Activated gamma-delta T cell (primary cell): Measurements from ENCODE around the gene SLC6A11.

Source experiments
- DNase-seq: peaks from one replicate; lab custom pipeline; 2025; lab: John Stamatoyannopoulos, UW

SLC6A11 gene

GRCh38 chr3:10930666-10931040 is 114.6 kb downstream of the SLC6A11 start:
- no peak for DNase-seq

DNA sequence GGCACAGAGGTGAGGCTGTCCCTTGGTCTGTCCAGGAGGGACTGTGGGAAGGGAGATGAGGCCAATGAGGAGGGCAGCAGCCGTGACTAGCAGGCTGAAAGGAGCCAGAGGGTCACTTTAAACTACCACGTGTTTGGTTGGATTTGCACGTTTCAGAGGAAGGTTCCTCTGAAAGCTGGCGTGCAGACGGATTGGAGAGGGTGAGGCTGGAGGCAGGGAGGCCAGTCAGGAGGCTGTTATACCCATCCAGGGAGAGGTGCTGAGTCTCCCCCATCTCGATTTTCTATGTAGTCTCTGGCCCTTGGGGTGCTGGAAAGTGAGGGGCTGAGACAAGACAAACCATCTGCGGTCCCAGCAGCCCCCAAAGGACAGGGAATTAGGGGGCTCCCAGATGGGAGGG is 116.6 kb downstream of the SLC6A11 start:
- no peak for DNase-seq

DNA sequence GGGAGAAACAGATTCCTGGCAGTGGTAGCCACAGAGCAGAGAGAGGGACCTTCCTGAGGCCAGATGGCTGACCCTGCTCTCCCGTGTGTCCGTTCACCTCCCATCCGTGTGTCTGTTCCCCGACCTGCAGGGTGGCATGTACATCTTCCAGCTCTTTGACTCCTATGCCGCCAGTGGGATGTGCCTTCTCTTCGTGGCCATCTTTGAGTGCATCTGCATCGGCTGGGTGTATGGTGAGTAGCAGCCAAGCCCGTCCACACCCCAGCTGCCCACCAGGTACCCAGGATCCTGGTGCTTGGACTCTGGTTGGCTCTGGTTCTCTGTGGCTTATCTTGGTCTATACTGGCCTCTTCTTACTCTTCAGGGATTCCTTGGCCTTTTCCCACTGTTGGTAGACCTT is 117.0 kb downstream of the SLC6A11 start:
- DNase-seq: no peak

DNA sequence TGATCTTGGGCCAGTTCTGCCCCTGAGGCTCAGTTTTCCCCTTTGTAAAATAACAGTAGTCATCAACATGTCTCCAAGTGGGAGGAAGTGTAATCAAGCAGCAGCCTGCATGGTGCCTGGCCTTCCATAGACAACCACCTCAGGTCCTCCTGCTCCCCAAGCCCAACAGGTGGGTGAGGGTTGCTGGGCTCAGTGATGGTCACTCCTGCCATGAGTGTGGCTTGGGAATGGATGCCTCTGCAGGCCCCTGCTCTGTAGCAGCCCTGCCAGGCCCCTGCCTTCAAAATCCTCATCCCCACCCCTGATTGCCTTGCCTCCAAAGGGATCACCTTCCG is 117.4 kb downstream of the SLC6A11 start:
- no peak for DNase-seq

DNA sequence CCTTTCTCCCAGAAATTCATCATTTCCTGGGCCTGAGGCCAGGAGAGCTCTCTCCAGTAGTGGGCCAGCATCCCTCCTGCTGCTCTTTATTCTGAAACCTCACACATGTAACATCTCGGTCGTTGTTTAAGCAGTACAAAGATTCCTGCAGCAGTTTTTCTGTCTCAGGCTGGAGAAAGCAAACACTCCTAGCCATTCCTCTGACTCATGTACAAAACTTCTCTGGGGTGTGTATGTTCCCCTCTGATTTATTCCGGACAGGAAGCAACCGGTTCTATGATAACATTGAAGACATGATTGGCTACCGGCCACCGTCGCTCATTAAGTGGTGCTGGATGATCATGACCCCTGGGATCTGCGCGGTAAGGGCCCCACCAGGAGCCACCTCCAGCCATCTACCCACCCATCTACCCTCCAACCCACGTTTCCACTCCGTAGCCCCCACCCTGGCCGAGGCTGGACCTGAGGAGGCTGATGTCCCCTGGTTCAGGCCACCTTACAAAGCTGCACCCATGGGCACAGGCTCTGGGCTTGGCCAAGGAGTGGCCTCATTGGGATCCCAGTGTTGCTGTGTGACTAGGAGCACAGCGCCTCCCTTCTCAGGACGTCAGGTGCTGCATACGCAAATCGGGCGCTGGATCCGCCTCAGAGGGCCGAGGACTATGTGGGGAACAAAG is 117.9 kb downstream of the SLC6A11 start:
- DNase-seq: no peak

GRCh38 chr3:10935028-10935427 is 119.0 kb downstream of the SLC6A11 start:
- DNase-seq: no peak

DNA sequence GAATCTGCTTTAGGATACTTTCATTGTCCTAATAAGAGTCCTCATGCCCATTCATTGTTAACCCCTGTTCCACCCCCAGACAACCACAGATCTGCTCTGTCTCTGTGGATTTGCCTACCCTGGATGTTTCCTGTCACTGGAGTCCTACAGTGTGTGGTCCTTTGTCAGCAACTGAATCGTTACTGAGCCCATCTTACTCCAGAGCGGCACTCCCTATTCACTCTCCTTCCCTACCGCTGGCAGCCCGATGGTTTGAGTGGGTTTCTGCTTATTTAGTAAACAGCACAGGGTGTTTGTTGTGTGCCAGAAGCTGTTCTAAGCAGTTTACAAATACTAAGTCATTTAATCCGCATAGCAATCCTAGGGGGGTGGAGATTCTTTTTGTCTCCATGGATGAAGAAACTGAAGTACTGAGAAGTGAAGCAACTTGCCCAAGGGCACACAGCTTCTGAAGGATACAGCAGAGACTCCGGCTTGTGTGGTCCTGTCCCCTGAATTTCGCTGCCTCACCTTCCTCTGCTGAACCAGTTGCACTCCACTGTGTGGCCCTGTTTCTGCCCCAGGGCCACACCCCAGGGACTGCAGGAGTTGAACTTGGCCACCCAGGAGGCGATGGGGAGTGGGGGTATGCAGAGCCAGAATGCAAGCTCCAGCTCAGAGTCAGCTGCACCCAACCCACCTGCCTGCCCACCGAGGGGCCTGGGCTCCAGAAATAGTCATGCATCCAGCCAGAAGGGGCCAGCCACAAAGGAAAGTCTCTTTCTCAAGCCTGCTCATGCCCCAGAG is 120.0 kb downstream of the SLC6A11 start:
- DNase-seq: no peak

DNA sequence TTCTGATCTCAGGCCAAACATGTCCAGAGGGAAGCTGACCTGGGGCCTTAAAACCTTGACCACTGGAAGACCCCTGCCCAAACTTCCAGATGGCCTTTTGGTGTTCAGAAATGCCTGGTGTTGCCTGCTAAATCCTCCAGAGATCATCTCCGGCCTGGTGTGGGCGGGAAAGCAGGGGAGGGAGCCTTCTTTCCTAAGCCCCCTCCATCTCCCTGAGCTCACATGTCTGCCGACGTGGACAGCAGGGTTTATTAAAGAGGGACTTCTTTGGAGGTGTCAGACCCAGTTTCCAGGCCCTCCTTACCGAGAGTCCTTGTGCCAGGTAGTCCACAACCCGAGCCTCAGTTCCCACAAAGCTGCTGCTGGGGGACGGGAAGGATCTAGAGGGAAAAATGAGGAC is 120.7 kb downstream of the SLC6A11 start:
- DNase-seq: no peak

DNA sequence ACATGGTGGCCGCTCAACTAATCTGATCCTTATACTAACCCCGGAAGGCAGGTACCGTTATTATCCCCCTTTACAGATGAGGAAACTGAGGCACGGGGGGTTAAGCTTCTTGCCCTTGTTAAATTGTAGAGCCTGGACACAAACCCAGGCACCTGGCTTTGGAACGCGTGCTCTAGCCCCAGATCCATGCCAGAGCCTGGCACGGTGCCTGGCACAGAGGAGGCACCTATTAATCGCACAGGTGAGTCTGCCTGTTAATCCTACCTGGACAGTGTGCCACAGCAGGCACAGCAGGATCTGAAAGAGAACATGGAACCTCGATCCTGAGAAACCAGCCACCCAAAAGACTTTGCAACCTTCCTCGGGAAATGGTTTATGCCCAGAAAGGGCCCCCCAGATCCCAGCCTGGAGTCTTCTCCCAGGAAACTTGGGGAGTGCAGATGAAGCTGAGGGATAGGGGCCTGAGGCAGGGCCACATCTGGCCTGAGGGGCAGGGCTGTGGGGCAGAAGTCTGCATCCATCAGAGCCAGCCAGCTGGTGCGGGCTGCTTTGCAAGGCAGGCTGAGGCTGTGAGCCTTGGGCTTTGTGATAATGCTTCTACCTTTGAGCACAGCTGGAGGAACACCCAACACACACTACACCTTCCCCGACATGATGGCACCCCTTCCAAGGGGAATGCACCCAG is 121.3 kb downstream of the SLC6A11 start:
- DNase-seq: no peak

DNA sequence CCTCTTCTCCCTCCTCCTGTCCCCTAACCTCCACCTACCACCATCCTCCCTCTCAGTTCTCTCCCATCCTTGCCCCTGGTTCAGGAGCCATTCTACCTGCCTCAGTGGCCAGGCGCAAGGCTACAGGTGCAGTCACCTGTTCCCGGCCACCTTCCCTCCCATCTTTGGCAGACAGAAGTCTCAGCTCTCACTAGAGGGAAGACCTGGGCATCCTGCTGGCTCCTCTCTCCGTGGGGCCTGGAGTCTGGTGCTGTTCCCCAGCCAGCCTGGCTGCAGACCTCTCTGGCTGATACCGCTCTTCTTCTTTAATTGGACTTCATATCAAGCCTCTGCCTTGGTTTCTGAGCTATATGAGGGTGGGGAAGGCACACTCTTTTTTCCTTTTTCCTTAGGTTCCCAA is 123.5 kb downstream of the SLC6A11 start:
- no peak for DNase-seq

GRCh38 chr3:10940106-10940505 is 124.1 kb downstream of the SLC6A11 start:
- DNase-seq: no peak

GRCh38 chr3:10941972-10942371 is 125.9 kb downstream of the SLC6A11 start:
- DNase-seq: no peak

GRCh38 chr3:10942690-10943205 is 126.7 kb downstream of the SLC6A11 start:
- DNase-seq: no peak

- DNase-seq: no peak
Measured at GRCh38 chr3:10944866-10945265, 128.8 kb downstream of the SLC6A11 start.

- DNase-seq: no peak
Measured at GRCh38 chr3:10945683-10946287, 129.8 kb downstream of the SLC6A11 start.

DNA sequence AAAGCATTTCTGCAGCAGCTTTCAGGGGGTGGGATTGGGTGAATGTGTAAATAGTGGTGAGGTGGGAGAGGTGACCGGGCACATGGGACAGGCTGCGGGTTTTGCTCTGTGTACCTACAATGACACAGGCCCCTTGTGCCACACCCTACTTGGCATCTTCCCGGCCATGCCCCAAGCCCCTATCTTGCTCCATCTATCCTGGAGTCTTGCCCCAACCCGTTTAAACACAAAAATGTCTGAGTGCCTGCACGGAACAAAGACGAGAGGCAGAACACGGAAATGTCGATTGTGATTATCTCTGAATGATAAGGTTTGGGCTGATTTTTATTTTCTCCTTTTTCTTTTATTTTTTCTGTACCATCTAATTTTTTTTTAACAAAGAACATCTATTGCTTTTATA is 130.5 kb downstream of the SLC6A11 start:
- no peak for DNase-seq

DNA sequence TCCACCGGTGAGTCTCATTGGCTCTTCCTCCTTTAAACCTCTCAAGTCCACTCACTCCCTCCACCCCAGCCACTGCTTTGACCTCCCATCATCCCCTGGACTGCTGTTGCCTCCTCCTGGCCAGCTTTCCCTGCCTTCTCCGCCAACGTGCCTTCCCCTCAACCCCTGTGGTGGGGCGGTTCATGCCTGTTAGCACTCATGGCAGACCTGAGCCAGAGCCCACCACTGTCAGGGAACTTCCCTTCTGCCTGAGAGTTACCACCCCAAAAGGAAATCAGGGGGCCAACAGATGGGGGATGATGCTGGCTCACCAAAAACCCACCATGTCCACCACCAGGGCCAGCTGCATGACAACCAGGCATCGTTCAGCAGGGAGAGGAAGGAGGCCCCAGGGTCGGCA is 132.3 kb downstream of the SLC6A11 start:
- DNase-seq: no peak

- DNase-seq: no peak
Measured at GRCh38 chr3:10949197-10949596, 133.2 kb downstream of the SLC6A11 start.

- no peak for DNase-seq
Measured at GRCh38 chr3:10950476-10951294, 134.7 kb downstream of the SLC6A11 start.

DNA sequence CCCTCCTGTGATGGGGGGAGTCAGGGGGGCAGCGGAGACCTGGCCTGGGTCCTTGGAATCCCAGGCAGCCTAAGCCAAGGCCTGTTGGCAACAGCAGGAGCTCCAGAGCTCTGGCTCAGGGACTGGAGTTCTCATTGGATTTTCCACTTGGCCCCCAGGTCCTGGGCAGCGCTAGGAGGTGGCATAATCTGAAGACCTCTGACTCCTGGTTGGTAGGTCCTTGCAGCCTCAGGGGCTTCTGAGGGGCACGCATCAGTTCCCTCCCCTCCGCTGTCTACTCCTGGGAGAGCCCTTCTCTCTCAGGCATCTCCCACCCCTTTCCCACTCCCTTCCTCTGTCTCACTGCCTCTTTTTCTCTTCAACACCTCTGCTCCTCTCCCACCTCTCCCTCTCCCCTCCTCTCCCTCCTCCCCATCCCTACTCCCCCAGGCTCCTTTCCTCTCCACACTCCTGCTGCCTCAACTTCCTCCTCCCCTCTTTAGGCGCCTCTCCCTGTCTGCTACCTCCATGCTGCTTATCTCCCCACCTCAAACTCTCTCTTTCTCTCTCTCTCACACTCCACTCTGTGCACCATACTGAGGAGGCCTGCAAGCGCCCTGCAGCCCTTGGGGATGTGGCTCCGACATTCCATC is 135.4 kb downstream of the SLC6A11 start:
- no peak for DNase-seq

DNA sequence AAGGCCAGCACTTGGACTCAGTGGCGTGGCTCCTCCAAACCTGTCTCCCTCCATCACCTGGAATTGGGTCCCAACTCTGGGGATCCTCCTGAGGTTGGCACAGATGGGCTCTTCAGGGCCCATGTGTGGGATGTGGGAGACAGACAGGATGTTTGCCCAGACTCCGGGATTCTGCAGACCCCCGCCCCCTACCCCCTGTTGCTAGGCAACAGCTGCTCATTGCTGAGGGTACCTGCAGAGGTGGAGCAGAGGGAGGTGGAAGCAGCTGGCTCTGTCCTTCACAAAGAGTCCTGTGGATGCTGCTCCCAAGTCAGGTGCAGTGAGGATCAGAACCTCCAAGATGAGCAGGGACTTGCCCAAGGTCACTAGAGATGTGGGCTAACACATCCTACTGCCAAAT is 136.5 kb downstream of the SLC6A11 start:
- DNase-seq: no peak
